IMR-90 (cell line): Measurements from ENCODE around the gene FUT2. TPM values are rescaled to one million over a fixed set of nuclear protein-coding genes. Genes with fewer than 3 reads are reported as not detected.

ENCODE experiments used
- ATAC-seq: fragments of 200-7000 bp; cut with Tn5 transposase; 2 replicates; pipeline ENCODE4 v1.9.1; 2020; ENCODE audit warnings: low read depth, mild to moderate bottlenecking, moderate library complexity
- BruUV-seq: library from RNA; stranded (reverse); fragments of 400-500 nt; replicated peaks from 2 replicates; lab custom pipeline; 2021; lab: Mats Ljungman, UMichigan
- CTCF ChIA-PET: fragments of 300-600 bp; formaldehyde crosslinking; extraction: SDS; loops from one replicate; lab custom pipeline; 2021; ENCODE audit warnings: antibody characterized with exemption; lab: Yijun Ruan, JAX
- POLR2A ChIA-PET: fragments of 300-600 bp; sonication (Branson Sonifier 250); formaldehyde crosslinking; loops from one replicate; lab custom pipeline; 2022; ENCODE audit warnings: antibody characterized with exemption; ENCODE audit not compliant: unreplicated experiment; lab: Charles Lee
- DNase-seq: peaks from one replicate; pipeline ENCODE4 v3.0.0; 2013
- H2AFZ ChIP-seq: replicated peaks from 2 replicates; pipeline ENCODE3; 2013; ENCODE audit warnings: low read length, mild to moderate bottlenecking; ENCODE audit not compliant: poor library complexity
- H2AK5ac ChIP-seq: 2 replicates; pipeline ENCODE4 v1.6.1; 2013; ENCODE audit warnings: low read depth, low read length, inconsistent platforms
- H2AK9ac ChIP-seq: replicated peaks from 2 replicates; pipeline ENCODE3; 2013; ENCODE audit warnings: mild to moderate bottlenecking, low read depth, low read length, moderate library complexity; ENCODE audit not compliant: poor library complexity
- H2BK120ac ChIP-seq: 2 replicates; pipeline ENCODE4 v1.6.1; 2013; ENCODE audit warnings: low read depth, low read length, inconsistent platforms
- H2BK15ac ChIP-seq: 3 replicates; pipeline ENCODE4 v1.6.1; 2013; ENCODE audit warnings: low read depth, low read length, inconsistent platforms
- H2BK20ac ChIP-seq: 2 replicates; pipeline ENCODE4 v1.6.1; 2013; ENCODE audit warnings: low read depth, mild to moderate bottlenecking, inconsistent platforms, low read length, moderate library complexity
- H2BK5ac ChIP-seq: 2 replicates; pipeline ENCODE4 v1.6.1; 2013; ENCODE audit warnings: mild to moderate bottlenecking, low read depth, low read length, inconsistent platforms; ENCODE audit not compliant: poor library complexity, severe bottlenecking
- H3K14ac ChIP-seq: replicated peaks from 2 replicates; pipeline ENCODE4 v1.6.1; 2013; ENCODE audit warnings: low read depth, low read length, inconsistent platforms
- H3K18ac ChIP-seq: 2 replicates; pipeline ENCODE4 v1.6.1; 2013; ENCODE audit warnings: low read depth, low read length, control low read depth
- H3K23ac ChIP-seq: 2 replicates; pipeline ENCODE4 v1.6.1; 2013; ENCODE audit warnings: low read depth, low read length, inconsistent platforms
- H3K27ac ChIP-seq: 2 replicates; pipeline ENCODE4 v1.5.1; 2013; ENCODE audit warnings: mild to moderate bottlenecking, control low read depth, low read length; ENCODE audit not compliant: insufficient read depth
- H3K27me3 ChIP-seq: 2 replicates; pipeline ENCODE4 v1.6.1; 2013; ENCODE audit warnings: low read length; ENCODE audit not compliant: control insufficient read depth, insufficient read depth
- H3K36me3 ChIP-seq: 2 replicates; pipeline ENCODE4 v1.6.1; 2013; ENCODE audit warnings: low read length, mixed read lengths; ENCODE audit not compliant: control insufficient read depth, insufficient read depth
- H3K4ac ChIP-seq: 2 replicates; pipeline ENCODE4 v1.6.1; 2013; ENCODE audit warnings: low read depth, low read length, inconsistent platforms
- H3K4me1 ChIP-seq: 2 replicates; pipeline ENCODE4 v1.6.1; 2013; ENCODE audit warnings: low read length, mixed read lengths; ENCODE audit not compliant: control insufficient read depth, insufficient read depth
- H3K4me2 ChIP-seq: 2 replicates; pipeline ENCODE4 v1.6.1; 2013; ENCODE audit warnings: low read depth, mild to moderate bottlenecking, control low read depth, low read length, moderate library complexity
- H3K4me3 ChIP-seq: 2 replicates; pipeline ENCODE4 v1.5.1; 2013; ENCODE audit warnings: low read depth, mild to moderate bottlenecking, control low read depth, low read length, moderate library complexity; ENCODE audit not compliant: insufficient read depth
- H3K56ac ChIP-seq: 2 replicates; pipeline ENCODE4 v1.6.1; 2013; ENCODE audit warnings: low read length, inconsistent platforms; ENCODE audit not compliant: insufficient read depth; ENCODE audit errors: extremely low read depth
- H3K79me1 ChIP-seq, 2 experiments: 2 replicates each; pipeline ENCODE4 v1.6.1; 2013; ENCODE audit warnings: low read length in 2 of 2, inconsistent platforms in 1 of 2, low read depth in 1 of 2
- H3K9ac ChIP-seq: 2 replicates; pipeline ENCODE4 v1.6.1; 2013; ENCODE audit warnings: low read depth, low read length, control low read depth
- H3K9me1 ChIP-seq: 2 replicates; pipeline ENCODE4 v1.6.1; 2013; ENCODE audit warnings: low read length, inconsistent platforms; ENCODE audit not compliant: insufficient read depth
- H3K9me3 ChIP-seq: 2 replicates; pipeline ENCODE4 v1.6.1; 2013; ENCODE audit warnings: low read length; ENCODE audit not compliant: control insufficient read depth, insufficient read depth
- H4K20me1 ChIP-seq: 2 replicates; pipeline ENCODE4 v1.6.1; 2013; ENCODE audit warnings: low read length, inconsistent platforms; ENCODE audit not compliant: insufficient read depth
- H4K5ac ChIP-seq: 2 replicates; pipeline ENCODE4 v1.6.1; 2013; ENCODE audit warnings: mild to moderate bottlenecking, low read depth, low read length, control low read depth
- H4K8ac ChIP-seq, 2 experiments: 2 replicates each; pipeline ENCODE4 v1.6.1; 2013; ENCODE audit warnings: low read depth in 2 of 2, low read length in 2 of 2, control low read depth in 1 of 2, inconsistent platforms in 1 of 2
- H4K91ac ChIP-seq: 2 replicates; pipeline ENCODE4 v1.6.1; 2013; ENCODE audit warnings: low read depth, low read length, inconsistent platforms; ENCODE audit not compliant: insufficient read depth
- BHLHE40 ChIP-seq: fragments of 150-350 bp; IDR thresholded peaks from 2 replicates; pipeline ENCODE4 v1.6.1; 2016; ENCODE audit warnings: mild to moderate bottlenecking, low read depth, low read length
- CEBPB ChIP-seq: IDR thresholded peaks from 2 replicates; pipeline ENCODE4 v1.6.1; 2012; ENCODE audit warnings: low read depth, low read length, improper control_type of control experiment
- CHD1 ChIP-seq: IDR thresholded peaks from 2 replicates; pipeline ENCODE4 v1.6.1; 2012; ENCODE audit warnings: low read depth, low read length, improper control_type of control experiment
- ELK1 ChIP-seq: fragments of 150-350 bp; IDR thresholded peaks from 2 replicates; pipeline ENCODE4 v1.6.1; 2016; ENCODE audit warnings: low read depth, mild to moderate bottlenecking, low read length, moderate library complexity, borderline replicate concordance
- FOS ChIP-seq: fragments of 150-350 bp; IDR thresholded peaks from 2 replicates; pipeline ENCODE4 v1.6.1; 2016; ENCODE audit warnings: low read depth, low read length
- MAZ ChIP-seq: IDR thresholded peaks from 2 replicates; pipeline ENCODE4 v1.6.1; 2012; ENCODE audit warnings: low read depth, mild to moderate bottlenecking, low read length, improper control_type of control experiment, moderate library complexity, borderline replicate concordance
- NFE2L2 ChIP-seq: fragments of 150-350 bp; IDR thresholded peaks from 2 replicates; pipeline ENCODE4 v1.6.1; 2016; ENCODE audit warnings: low read depth, mild to moderate bottlenecking, low read length
- RAD21 ChIP-seq: IDR thresholded peaks from 2 replicates; pipeline ENCODE4 v1.6.1; 2012; ENCODE audit warnings: low read length, improper control_type of control experiment
- RCOR1 ChIP-seq: IDR thresholded peaks from 2 replicates; pipeline ENCODE4 v1.6.1; 2012; ENCODE audit warnings: mild to moderate bottlenecking, low read length, improper control_type of control experiment; ENCODE audit not compliant: insufficient replicate concordance
- RFX5 ChIP-seq: IDR thresholded peaks from 2 replicates; pipeline ENCODE4 v1.8.0; 2012; ENCODE audit warnings: low read depth, mild to moderate bottlenecking, low read length, moderate library complexity
- SMC3 ChIP-seq: fragments of 150-350 bp; IDR thresholded peaks from 2 replicates; pipeline ENCODE4 v1.6.1; 2016; ENCODE audit warnings: low read depth, mild to moderate bottlenecking, antibody characterized with exemption, low read length, moderate library complexity
- USF2 ChIP-seq: fragments of 150-350 bp; IDR thresholded peaks from 2 replicates; pipeline ENCODE4 v1.6.1; 2017; ENCODE audit warnings: mild to moderate bottlenecking, antibody characterized with exemption, low read length, low read depth
- WGBS, 2 experiments: methylation state at CpG; one replicate each; pipeline versions ENCODE4 v1.1.5 to v1.1.7; 2013; ENCODE audit warnings: missing lambda C conversion rate in 2 of 2; ENCODE audit not compliant: insufficient read length in 1 of 2; ENCODE audit errors: extremely low coverage in 2 of 2; 5-methylcytosine and 5-hydroxymethylcytosine counted together
- dilution Hi-C: fragments of 300-500 bp; cut with HindIII; formaldehyde crosslinking; loops from one replicate; pipeline ENCODE4 v1.14.3; 2018; ENCODE audit warnings: low sequenced_read_pairs; ENCODE audit not compliant: unreplicated experiment
- in situ Hi-C: fragments of 300-500 bp; cut with MboI; formaldehyde crosslinking; loops from 3 replicates; pipeline ENCODE4 v1.14.3; 2019; ENCODE audit warnings: low sequenced_read_pairs, inconsistent platforms, mixed read lengths
- intact Hi-C: fragments of 100-400 bp; cut with micrococcal nuclease; formaldehyde crosslinking; loops from 2 replicates; pipeline ENCODE4 v1.10.0; 2022
- polyA plus RNA-seq, 3 experiments: library from polyadenylated mRNA; depleted of rRNA; stranded (reverse); fragments of >200 nt; gene quantifications; 2 replicates each; pipeline ENCODE4 v1.2.3, GENCODE V29; 2012; ENCODE audit warnings: low replicate concordance in 1 of 3
- total RNA-seq: library from RNA; depleted of rRNA; stranded (reverse); fragments of >200 nt; gene quantifications from 2 replicates; pipeline ENCODE4 v1.2.3, GENCODE V29; 2012

Gene FUT2
- total and polyA plus RNA-seq, 2 of the 4 experiments (the other 2 are of a cell fraction), result not detected

- TF ChIP-seq BHLHE40, result no peak
- TF ChIP-seq RAD21, result no peak
Measured at GRCh38 chr19:48746738-48747575, 51.2 kb downstream of the FUT2 start, which contains the start of gene IZUMO1 (continued).

DNA sequence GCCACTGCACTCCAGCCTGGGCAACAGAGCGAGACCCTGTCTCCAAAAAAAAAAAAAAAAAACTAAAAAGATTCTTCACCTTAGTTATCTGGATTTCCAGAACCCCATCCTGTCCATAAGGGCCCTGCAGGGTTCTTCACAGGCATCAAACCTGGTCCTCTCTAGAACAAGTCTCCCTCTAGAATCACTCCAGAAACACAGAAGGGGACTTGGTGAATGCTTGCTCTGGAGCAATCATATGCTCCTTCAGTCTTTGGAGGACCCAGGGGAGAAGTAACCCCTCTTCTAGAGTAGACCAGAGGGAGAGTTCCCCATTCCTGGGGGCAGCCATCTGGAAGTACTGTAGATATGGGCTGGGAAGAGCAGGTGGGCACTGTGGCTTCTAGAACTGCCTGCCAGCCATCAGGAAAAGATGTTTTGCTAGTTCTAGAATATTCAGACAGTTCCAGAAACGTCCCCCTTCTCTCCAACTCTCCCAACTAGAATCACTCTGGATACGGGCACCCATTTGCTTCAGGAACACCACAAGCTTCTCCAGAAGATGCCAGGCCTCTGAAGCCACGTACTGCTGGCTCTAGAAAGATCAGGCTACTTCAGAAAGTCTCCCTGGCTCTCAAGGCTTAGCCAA is 53.9 kb downstream of the FUT2 start:
- in situ Hi-C loops, result no loop called here
- WGBS, 2 experiments, result no CpG with 5 or more reads among the region's 4 CpGs
- POLR2A ChIA-PET, result no interaction called here
- TF ChIP-seq CEBPB (no peak), BHLHE40 (no peak), CHD1 (no peak), RAD21 (no peak), MAZ (no peak), NFE2L2 (no peak), USF2 (no peak), RFX5 (no peak), SMC3 (no peak), RCOR1 (no peak), ELK1 (no peak), FOS (no peak)

More for the DNA sequence above, 53.9 kb downstream of the FUT2 start:
- CTCF ChIA-PET, result no interaction called here
- BruUV-seq, result no TSS peak
- Histone ChIP-seq H3K9ac (no peak overlapping the region), H3K14ac (no peak overlapping the region), H3K9me1 (no peaks in the 10 kb centered on the region), H3K23ac (no peak overlapping the region), H3K4me2 (no peak overlapping the region), H3K27me3 (peaks cover 29% of the 10 kb centered on the region), H2BK20ac (no peak overlapping the region), H3K4me1 (peaks cover 4% of the 10 kb centered on the region; the same call in 1 of the 2 replicates), H3K79me1 (no peaks in the 10 kb centered on the region), H2AK5ac (no peak overlapping the region), H2BK15ac (no peak overlapping the region), H3K4ac (no peak overlapping the region), H3K9me3 (no peaks in the 10 kb centered on the region), H4K8ac (no peak overlapping the region), H2BK5ac (no peak overlapping the region), H4K20me1 (no peaks in the 10 kb centered on the region), H3K4me3 (no peak overlapping the region), H2AK9ac (no peak overlapping the region), H3K56ac (no peak overlapping the region), H4K91ac (no peak overlapping the region), H2AFZ (no peak overlapping the region), H3K18ac (no peak overlapping the region), H3K36me3 (no peaks in the 10 kb centered on the region), H4K5ac (no peak overlapping the region), H3K27ac (no peak overlapping the region), H2BK120ac (no peak overlapping the region)
- dilution Hi-C loops (no loop called here), intact Hi-C loops (no loop called here)
- DNase-seq (no peak), ATAC-seq (no peak)
